Common myeloid progenitor, CD34-positive (primary cell): ENCODE data around the gene CCL27.

ENCODE experiments used
- CTCF ChIA-PET: fragments of 350-600 bp; sonication (Branson Sonifier 250); formaldehyde crosslinking; loops from one replicate; lab custom pipeline; 2021; ENCODE audit warnings: antibody characterized with exemption; lab: Charles Lee
- POLR2A ChIA-PET: fragments of 350-600 bp; sonication (Branson Sonifier 250); formaldehyde crosslinking; loops from one replicate; lab custom pipeline; 2021; ENCODE audit warnings: antibody characterized with exemption; lab: Charles Lee
- DNase-seq, 3 donors: peaks; one replicate each; pipeline versions ENCODE4 v3.0.0 to v3.0.0-alpha.2; 2013
- H3K27ac ChIP-seq, 2 experiments: 1 replicate in 1 of 2; 2 replicates in 1 of 2; pipeline ENCODE4 v1.7.0; 2013; ENCODE audit warnings: inconsistent platforms in 2 of 2, low read length in 2 of 2, mild to moderate bottlenecking in 2 of 2, low read depth in 1 of 2, moderate library complexity in 1 of 2; ENCODE audit not compliant: severe bottlenecking in 2 of 2, insufficient read depth in 1 of 2, poor library complexity in 1 of 2
- H3K27me3 ChIP-seq, 5 experiments: replicated peaks in 2 of 5; 1 replicate in 3 of 5; 2 replicates in 2 of 5; pipeline versions ENCODE4 v1.6.1 to v1.7.0; 2013; ENCODE audit warnings: low read length in 4 of 5, mild to moderate bottlenecking in 2 of 5, moderate library complexity in 2 of 5, inconsistent platforms in 1 of 5; ENCODE audit not compliant: insufficient read depth in 5 of 5, control insufficient read depth in 4 of 5
- H3K36me3 ChIP-seq, 4 experiments: 1 replicate in 2 of 4; 2 replicates in 2 of 4; pipeline versions ENCODE4 v1.6.1 to v1.7.0; 2013; ENCODE audit warnings: low read length in 3 of 4, control low read depth in 1 of 4, mild to moderate bottlenecking in 1 of 4; ENCODE audit not compliant: control insufficient read depth in 4 of 4, insufficient read depth in 4 of 4
- H3K4me1 ChIP-seq, 4 experiments: 1 replicate in 3 of 4; 2 replicates in 1 of 4; pipeline versions ENCODE4 v1.6.1 to v1.7.1; 2013; ENCODE audit warnings: low read length in 3 of 4, mild to moderate bottlenecking in 3 of 4, control low read depth in 1 of 4, inconsistent platforms in 1 of 4, moderate library complexity in 1 of 4; ENCODE audit not compliant: control insufficient read depth in 4 of 4, insufficient read depth in 4 of 4; ENCODE audit errors: control extremely low read depth in 1 of 4
- H3K4me3 ChIP-seq, 7 experiments: 1 replicate in 4 of 7; 2 replicates in 3 of 7; pipeline versions ENCODE4 v1.5.1 to v1.7.0; 2013; ENCODE audit warnings: mild to moderate bottlenecking in 7 of 7, low read length in 6 of 7, moderate library complexity in 6 of 7, inconsistent platforms in 2 of 7, low read depth in 2 of 7, control low read depth in 1 of 7; ENCODE audit not compliant: insufficient read depth in 4 of 7, control insufficient read depth in 1 of 7; ENCODE audit errors: extremely low read depth in 1 of 7
- H3K9me3 ChIP-seq, 5 experiments: 1 replicate in 4 of 5; 2 replicates in 1 of 5; pipeline versions ENCODE4 v1.6.1 to v1.7.1; 2013; ENCODE audit warnings: low read length in 4 of 5, mild to moderate bottlenecking in 2 of 5, inconsistent platforms in 1 of 5, low read depth in 1 of 5, moderate library complexity in 1 of 5; ENCODE audit not compliant: control insufficient read depth in 4 of 5, insufficient read depth in 2 of 5; ENCODE audit errors: control extremely low read depth in 1 of 5
- WGBS: methylation state at CpG from one replicate; pipeline ENCODE4 v1.1.5; 2013; ENCODE audit not compliant: insufficient coverage; 5-methylcytosine and 5-hydroxymethylcytosine counted together

CCL27 gene

DNA sequence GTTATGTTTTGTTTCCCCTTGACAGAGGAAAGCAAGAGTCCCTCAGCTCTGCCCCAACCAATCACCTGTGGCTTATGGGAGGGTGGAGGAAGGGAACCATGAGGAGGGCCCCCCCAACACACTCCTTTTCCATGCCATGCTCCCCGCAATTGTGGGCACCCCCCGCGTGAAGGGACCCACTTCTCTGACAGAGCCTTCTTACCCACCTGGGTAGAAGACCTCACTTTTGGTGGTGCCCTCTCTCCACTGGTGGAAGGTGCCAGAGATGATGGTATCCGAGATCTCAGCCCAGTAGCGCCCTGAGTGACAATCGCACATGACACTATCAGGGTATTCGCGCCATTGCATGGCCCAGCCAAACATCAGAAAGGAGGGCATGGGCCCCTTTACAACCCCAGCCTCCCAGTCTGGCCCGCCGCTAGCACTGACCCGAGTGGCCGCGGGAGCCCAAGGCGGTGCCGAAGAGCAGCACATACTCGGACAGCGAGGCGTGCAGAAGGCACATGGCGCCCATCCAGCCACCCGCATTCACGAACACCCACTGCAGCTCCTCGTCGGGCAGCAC is 25.6 kb downstream of the CCL27 start:
- WGBS = 17% methylated on average over 19 of the region's 23 CpGs
- Histone ChIP-seq H3K9me3 (no peaks in the 10 kb centered on the region), H3K4me3 (peak overlapping the region; percentile 40 to 78 (median 71)), H3K36me3 (peaks cover 0 to 17% (median 10%) of the 10 kb centered on the region in 4 experiments), H3K27me3 (no peaks in the 10 kb centered on the region), H3K4me1 (peaks cover 2 to 24% (median 21%) of the 10 kb centered on the region in 4 experiments), H3K27ac (no peak overlapping the region)
- ChIA-PET POLR2A (interaction anchor here (0.8 to 1.0 kb wide), 2 partner anchors 17 to 20 kb away, joined by 3 to 4 read pairs; no protein-coding TSS in a partner anchor), CTCF (interaction anchor here (0.6 to 10.7 kb wide), 8 partner anchors 9 to 309 kb away, joined by 3 to 293 read pairs (median 7); partner anchors contain the start of genes DCTN3, GALT and RPP25L)
- DNase-seq = no peak

GRCh38 chr9:34635556-34635955 is 26.9 kb downstream of the CCL27 start:
- Histone ChIP-seq H3K4me1 (peaks cover 2 to 24% (median 21%) of the 10 kb centered on the region in 4 experiments), H3K27ac (no peak overlapping the region), H3K36me3 (peaks cover 0 to 17% (median 10%) of the 10 kb centered on the region in 4 experiments), H3K9me3 (no peaks in the 10 kb centered on the region), H3K27me3 (peaks cover 0 to 11% (median under 1%) of the 10 kb centered on the region in 5 experiments), H3K4me3 (peak overlapping the region in 1 of 7 experiments; percentile 39)
- POLR2A ChIA-PET = interaction anchor here (0.6 to 0.7 kb wide), 2 partner anchors 16 to 72 kb away, joined by 3 read pairs; no protein-coding TSS in a partner anchor
- WGBS = 96% methylated on average over 13 of the region's 14 CpGs
- CTCF ChIA-PET = interaction anchor here (0.6 to 10.7 kb wide), 9 partner anchors 10 to 87 kb away, joined by 3 to 293 read pairs (median 6); partner anchors contain the start of genes CCL27, DCTN3, GALT and RPP25L
- DNase-seq = no peak

DNA sequence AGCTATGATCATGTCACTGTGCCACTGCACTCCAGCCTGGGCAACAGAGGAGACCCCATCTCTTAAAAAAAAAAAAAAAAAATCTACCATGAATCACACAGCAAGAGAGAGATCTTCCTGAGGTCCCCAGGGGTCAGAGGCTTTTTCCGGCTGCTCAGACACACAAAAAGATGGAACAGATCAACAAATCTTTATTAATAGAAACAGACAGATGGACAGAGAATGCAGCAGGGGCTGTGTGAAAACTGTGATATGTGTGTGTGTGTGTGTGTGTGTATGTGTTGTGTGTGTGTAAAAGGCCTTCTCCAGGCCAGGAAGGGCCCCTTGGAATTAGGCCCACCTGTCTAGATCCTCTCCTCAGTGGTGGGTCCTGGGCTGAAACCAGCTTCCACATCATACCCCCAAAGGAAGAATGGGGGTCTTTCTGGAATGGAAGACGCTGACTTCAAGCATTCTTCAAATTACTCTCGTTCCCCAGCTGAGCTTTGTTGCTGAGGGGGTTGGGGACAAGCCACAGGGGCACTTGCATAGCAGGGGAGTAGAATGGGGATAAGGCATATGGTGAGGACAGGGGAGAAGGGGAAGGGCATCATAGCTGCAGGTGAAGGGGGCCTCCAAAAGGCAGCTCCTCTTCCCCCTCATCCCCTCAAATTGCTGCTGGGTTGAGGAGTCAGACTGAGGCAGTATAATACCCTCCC is 27.8 kb downstream of the CCL27 start:
- DNase-seq = no peak

DNA sequence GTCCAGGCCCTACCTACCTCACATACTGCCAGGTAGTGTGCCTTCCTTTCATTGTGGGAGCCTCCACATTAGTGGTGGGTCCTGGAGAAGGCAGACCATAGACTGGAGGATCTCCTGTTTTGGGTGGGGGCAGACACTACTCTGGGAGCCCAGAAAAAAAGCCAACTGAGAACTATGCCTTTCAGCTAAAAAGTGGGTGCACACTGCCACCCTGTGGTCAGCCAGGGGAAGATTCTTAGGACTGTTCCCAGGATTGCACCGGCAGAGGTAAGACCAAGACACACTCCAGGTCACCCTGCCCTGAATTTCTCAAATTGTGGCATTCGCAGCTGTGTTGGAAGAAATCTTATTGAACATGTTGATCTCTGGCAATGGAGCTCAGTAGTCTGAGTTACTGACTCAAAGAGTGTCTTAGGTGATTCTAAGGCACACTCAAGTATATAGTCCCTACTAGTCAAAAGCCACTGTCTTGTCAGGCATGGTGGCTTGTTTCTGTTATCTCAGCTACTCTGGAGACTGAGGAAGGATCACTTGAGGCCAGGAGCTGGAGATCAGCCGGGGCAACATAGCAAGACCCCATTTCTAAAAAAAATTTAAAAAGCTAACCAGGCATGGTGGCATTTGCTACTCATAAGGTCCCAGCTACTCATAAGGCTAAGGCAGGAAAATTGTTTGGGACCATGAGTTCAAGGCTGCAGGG is 28.5 kb downstream of the CCL27 start:
- Histone ChIP-seq H3K27ac (no peak overlapping the region), H3K9me3 (no peaks in the 10 kb centered on the region), H3K27me3 (peaks cover 0 to 26% (median 10%) of the 10 kb centered on the region in 5 experiments), H3K4me1 (peaks cover 2 to 29% (median 22%) of the 10 kb centered on the region in 4 experiments), H3K36me3 (peaks cover 0 to 17% (median 10%) of the 10 kb centered on the region in 4 experiments), H3K4me3 (no peak overlapping the region)
- 27% methylated on average over 3 of the region's 3 CpGs for WGBS
- peak; percentile 66 to 82 (median 72) for DNase-seq
- ChIA-PET POLR2A (no interaction called here), CTCF (interaction anchor here (0.5 to 10.7 kb wide), 23 partner anchors 11 to 230 kb away, joined by 3 to 293 read pairs (median 3); partner anchors contain the start of genes DCTN3, GALT and RPP25L)

More for the DNA sequence above, 27.8 kb downstream of the CCL27 start:
- peaks cover 0 to 19% (median 6%) of the 10 kb centered on the region in 5 experiments for H3K27me3 ChIP-seq
- H3K27ac ChIP-seq = no peak overlapping the region
- H3K4me1 ChIP-seq = peaks cover 2 to 24% (median 21%) of the 10 kb centered on the region in 4 experiments
- no peak overlapping the region for H3K4me3 ChIP-seq
- ChIA-PET POLR2A (interaction anchor here (0.6 kb wide), 1 partner anchor 15 kb away, joined by 3 read pairs; no protein-coding TSS in a partner anchor), CTCF (interaction anchor here (0.7 to 10.7 kb wide), 23 partner anchors 11 to 231 kb away, joined by 3 to 293 read pairs (median 4); partner anchors contain the start of genes CCL27, DCTN3, GALT and RPP25L)
- H3K9me3 ChIP-seq = no peaks in the 10 kb centered on the region
- WGBS = no CpG with 5 or more reads among the region's 3 CpGs
- peaks cover 0 to 17% (median 10%) of the 10 kb centered on the region in 4 experiments for H3K36me3 ChIP-seq

DNA sequence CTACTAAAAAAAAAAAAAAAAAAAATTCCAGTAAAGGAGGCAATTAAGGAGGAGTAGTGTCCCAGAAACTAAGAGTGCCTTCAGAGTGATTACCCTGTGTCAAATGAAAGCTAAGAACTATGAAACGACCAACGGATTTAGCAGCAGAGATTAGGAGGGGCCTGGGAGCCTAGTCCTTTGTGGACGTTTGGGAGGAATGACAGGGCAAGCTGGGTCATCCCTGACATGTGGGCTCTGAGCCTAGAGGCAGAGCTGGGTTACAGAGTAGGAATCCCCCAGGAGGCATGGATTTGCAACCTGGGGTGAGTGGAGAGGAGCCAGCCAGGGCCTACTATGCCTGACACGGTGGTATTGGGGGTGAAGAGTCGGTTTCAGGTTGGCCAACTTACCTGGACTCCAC is 29.3 kb downstream of the CCL27 start:
- ChIA-PET POLR2A (interaction anchor here (0.6 kb wide), 1 partner anchor 42 kb away, joined by 4 read pairs; no protein-coding TSS in a partner anchor), CTCF (interaction anchor here (0.6 to 10.7 kb wide), 13 partner anchors 10 to 197 kb away, joined by 3 to 293 read pairs (median 4); partner anchors contain the start of genes DCTN3, GALT and RPP25L)
- Histone ChIP-seq H3K27me3 (peaks cover 5 to 33% (median 15%) of the 10 kb centered on the region in 5 experiments), H3K36me3 (peaks cover 0 to 17% (median 10%) of the 10 kb centered on the region in 4 experiments), H3K9me3 (no peaks in the 10 kb centered on the region), H3K27ac (no peak overlapping the region), H3K4me1 (peaks cover 1 to 33% (median 25%) of the 10 kb centered on the region in 4 experiments), H3K4me3 (no peak overlapping the region)
- no peak for DNase-seq
- 92% methylated on average over 2 of the region's 5 CpGs for WGBS

DNA sequence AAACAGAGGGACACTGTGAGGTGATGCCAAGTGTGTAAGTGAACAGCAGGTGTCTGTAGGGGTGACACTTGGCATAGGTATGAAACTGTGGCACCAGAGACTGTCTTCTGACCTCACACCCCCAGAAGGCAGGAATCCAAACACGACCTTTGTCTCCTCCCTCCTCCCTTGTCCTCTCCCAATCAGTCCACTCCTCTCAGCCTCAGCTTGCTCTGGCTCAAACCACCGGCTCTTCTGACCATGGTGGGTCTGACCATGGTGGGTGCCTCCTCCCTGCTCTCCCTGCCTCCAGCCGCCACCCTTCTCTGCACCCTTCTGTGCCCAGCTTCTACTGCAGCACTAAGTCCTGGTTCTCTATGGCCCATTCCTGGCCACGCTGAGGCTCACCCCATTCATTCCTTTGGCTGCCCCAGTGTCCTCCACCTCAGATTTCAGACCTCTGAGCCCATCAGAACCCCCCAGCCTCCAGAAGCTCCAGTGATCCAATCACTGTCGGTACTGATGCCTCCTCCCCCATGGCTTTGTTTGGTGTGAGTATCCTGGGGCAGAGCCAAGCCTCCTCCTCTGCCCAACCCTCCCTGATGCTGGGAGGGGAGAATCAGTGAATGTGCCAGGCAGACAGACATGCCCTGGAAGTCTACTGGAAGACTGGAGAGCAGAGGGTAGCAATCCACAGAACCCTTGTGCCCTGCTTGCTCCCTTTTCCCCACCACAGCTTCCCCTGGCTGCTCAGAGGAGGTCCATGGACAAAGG is 31.9 kb downstream of the CCL27 start:
- peaks cover 0 to 14% (median 7%) of the 10 kb centered on the region in 4 experiments for H3K4me1 ChIP-seq
- H3K9me3 ChIP-seq = no peaks in the 10 kb centered on the region
- no peak overlapping the region for H3K27ac ChIP-seq
- no peak overlapping the region for H3K4me3 ChIP-seq
- peaks cover 0 to 12% (median 8%) of the 10 kb centered on the region in 4 experiments for H3K36me3 ChIP-seq
- DNase-seq = no peak
- WGBS = 57% methylated on average over 5 of the region's 5 CpGs
- peaks cover 11 to 59% (median 33%) of the 10 kb centered on the region in 5 experiments for H3K27me3 ChIP-seq
- CTCF ChIA-PET = interaction anchor here (1.3 to 10.7 kb wide), 3 partner anchors 8 to 83 kb away, joined by 9 to 293 read pairs (median 82); partner anchors contain the start of genes DCTN3 and RPP25L
- POLR2A ChIA-PET = no interaction called here
